MM.1S (cell line): ENCODE results near the gene TFF2.

ENCODE experiments used
- CTCF ChIP-seq: fragments of 300-600 bp; sonication (generic); IDR thresholded peaks from 2 replicates; pipeline ENCODE4 v1.5.1; 2016; ENCODE audit warnings: antibody characterized with exemption, low read length, mixed read lengths
- EZH2phosphoT487 ChIP-seq: fragments of 300-600 bp; sonication (generic); IDR thresholded peaks from 2 replicates; pipeline ENCODE4 v1.6.1; 2018; ENCODE audit warnings: antibody characterized with exemption, low read length

- TF ChIP-seq CTCF, result no peak
- TF ChIP-seq EZH2phosphoT487, result no peak
Observed at GRCh38 chr21:42336054-42336453, 14.7 kb downstream of the TFF2 start.
